Ishikawa (cell line): ENCODE results near the gene ELAVL1.

Experiments
- CEBPB ChIP-seq: IDR thresholded peaks from 2 replicates; pipeline ENCODE4 v1.6.1; 2012
- CREB1 ChIP-seq: IDR thresholded peaks from 2 replicates; pipeline ENCODE4 v1.6.1; 2012; ENCODE audit warnings: low read depth
- EGR1 ChIP-seq: IDR thresholded peaks from 2 replicates; pipeline ENCODE4 v1.6.1; 2012
- EP300 ChIP-seq: IDR thresholded peaks from 2 replicates; pipeline ENCODE4 v1.6.1; 2012; ENCODE audit warnings: borderline replicate concordance
- FOXM1 ChIP-seq: IDR thresholded peaks from 2 replicates; pipeline ENCODE4 v1.6.1; 2012; ENCODE audit warnings: low read depth, borderline replicate concordance
- MAX ChIP-seq: IDR thresholded peaks from 2 replicates; pipeline ENCODE4 v1.6.1; 2012
- NFIC ChIP-seq: IDR thresholded peaks from 2 replicates; pipeline ENCODE4 v1.6.1; 2012
- RAD21 ChIP-seq: IDR thresholded peaks from 2 replicates; pipeline ENCODE4 v1.6.1; 2012; ENCODE audit warnings: low read depth
- REST ChIP-seq: IDR thresholded peaks from 2 replicates; pipeline ENCODE4 v1.6.1; 2012; ENCODE audit warnings: low read depth, mild to moderate bottlenecking
- TAF1 ChIP-seq: IDR thresholded peaks from 2 replicates; pipeline ENCODE4 v1.6.1; 2012; ENCODE audit warnings: low read depth, mild to moderate bottlenecking
- TCF12 ChIP-seq: IDR thresholded peaks from 2 replicates; pipeline ENCODE4 v1.6.1; 2012; ENCODE audit warnings: low read depth
- TEAD4 ChIP-seq: IDR thresholded peaks from 2 replicates; pipeline ENCODE4 v1.6.1; 2012
- USF1 ChIP-seq: IDR thresholded peaks from 2 replicates; pipeline ENCODE4 v1.6.1; 2012
- YY1 ChIP-seq: IDR thresholded peaks from 2 replicates; pipeline ENCODE4 v1.6.1; 2012; ENCODE audit warnings: low read depth
- ZBTB7A ChIP-seq: IDR thresholded peaks from 2 replicates; pipeline ENCODE4 v1.6.1; 2012; ENCODE audit warnings: low read depth

ELAVL1 gene

GRCh38 chr19:8041531-8041931, 36.1 kb upstream of the ELAVL1 start:
- no peak for TF ChIP-seq RAD21
- no peak for TF ChIP-seq ZBTB7A

GRCh38 chr19:8039231-8039630, 33.8 kb upstream of the ELAVL1 start:
- no peak for TF ChIP-seq TEAD4
- TF ChIP-seq CEBPB: no peak

- TF ChIP-seq YY1 (no peak), EGR1 (no peak), RAD21 (no peak), REST (no peak), TEAD4 (no peak), CREB1 (no peak), TCF12 (no peak), USF1 (no peak), FOXM1 (no peak), EP300 (no peak), TAF1 (no peak), CEBPB (no peak), NFIC (no peak), ZBTB7A (no peak), MAX (no peak)
Observed at GRCh38 chr19:8038815-8039214, 33.4 kb upstream of the ELAVL1 start.

- TF ChIP-seq TEAD4: no peak
Observed at GRCh38 chr19:8036434-8037099, 31.1 kb upstream of the ELAVL1 start.

- TF ChIP-seq USF1 (no peak), EP300 (no peak), RAD21 (no peak), MAX (no peak), CEBPB (no peak), NFIC (no peak), FOXM1 (no peak), ZBTB7A (no peak), TAF1 (no peak), TEAD4 (no peak), REST (no peak), CREB1 (no peak), YY1 (no peak), TCF12 (no peak), EGR1 (no peak)
Observed at GRCh38 chr19:8034178-8034525, 28.7 kb upstream of the ELAVL1 start.

- TF ChIP-seq FOXM1 (no peak), TCF12 (no peak), EGR1 (no peak), USF1 (no peak), MAX (no peak), EP300 (no peak), CEBPB (no peak), ZBTB7A (no peak), TAF1 (no peak), TEAD4 (no peak), CREB1 (no peak), RAD21 (no peak), NFIC (no peak), REST (no peak), YY1 (no peak)
Observed at GRCh38 chr19:8030960-8031359, 25.5 kb upstream of the ELAVL1 start.
